Spleen (tissue), 11 donors: ENCODE results near the gene PAPOLA. TPM values are rescaled to one million over a fixed set of nuclear protein-coding genes. Genes with fewer than 3 reads are reported as not detected.
A peak's percentile ranks its signal among the peaks of the same experiment; 100 is the strongest.

ENCODE experiments used
- DNase-seq: peaks from one replicate; pipeline ENCODE4 v3.0.0-alpha.2; 2020
- H3K27ac ChIP-seq, 8 donors: fragments of 200-600 bp; sonication (generic) in 7 of 8; 1 replicate in 4 of 8; 2 replicates in 4 of 8; pipeline versions ENCODE4 v1.5.0 to v1.8.0; 2016 to 2021; ENCODE audit warnings: inconsistent platforms in 4 of 8, mild to moderate bottlenecking in 4 of 8, moderate library complexity in 1 of 8
- H3K27me3 ChIP-seq, 7 donors: fragments of 200-600 bp; sonication (generic) in 6 of 7; replicated peaks in 1 of 7; 1 replicate in 4 of 7; 2 replicates in 3 of 7; pipeline versions ENCODE4 v1.5.0 to v1.8.0; 2016 to 2021; ENCODE audit warnings: inconsistent platforms in 3 of 7, mild to moderate bottlenecking in 1 of 7
- H3K36me3 ChIP-seq, 6 donors: fragments of 200-600 bp; sonication (generic) in 5 of 6; 1 replicate in 4 of 6; 2 replicates in 2 of 6; pipeline versions ENCODE4 v1.5.0 to v1.8.0; 2016 to 2021; ENCODE audit warnings: inconsistent platforms in 2 of 6
- H3K4me1 ChIP-seq, 6 donors: fragments of 200-600 bp; sonication (generic) in 5 of 6; 1 replicate in 3 of 6; 2 replicates in 3 of 6; pipeline versions ENCODE4 v1.5.0 to v1.8.0; 2016 to 2021; ENCODE audit warnings: inconsistent platforms in 3 of 6
- H3K4me3 ChIP-seq, 8 donors: fragments of 200-600 bp; sonication (generic) in 7 of 8; 1 replicate in 4 of 8; 2 replicates in 4 of 8; pipeline versions ENCODE4 v1.5.0 to v1.8.0; 2016 to 2021; ENCODE audit warnings: inconsistent platforms in 4 of 8, mild to moderate bottlenecking in 4 of 8, moderate library complexity in 2 of 8
- H3K9me3 ChIP-seq, 8 donors: fragments of 200-600 bp; sonication (generic) in 7 of 8; 1 replicate in 4 of 8; 2 replicates in 4 of 8; pipeline versions ENCODE4 v1.5.0 to v1.8.0; 2016 to 2021; ENCODE audit warnings: inconsistent platforms in 4 of 8
- POLR2A ChIP-seq, 3 donors: fragments of 450-650 bp; IDR thresholded peaks; one replicate each; pipeline ENCODE4 v1.5.1; 2017; ENCODE audit warnings: antibody characterized with exemption in 3 of 3, mild to moderate bottlenecking in 1 of 3
- POLR2AphosphoS5 ChIP-seq, 3 donors: sonication (generic); formaldehyde crosslinking; IDR thresholded peaks; one replicate each; pipeline ENCODE4 v1.5.1; 2017; ENCODE audit warnings: antibody characterized with exemption in 3 of 3
- WGBS, 5 donors: extraction: QIAGEN DNeasy Blood & Tissue Kit in 3 of 5; methylation state at CpG; one replicate each; pipeline versions ENCODE4 v1.1.5 to v1.1.7; 2013 to 2018; 5-methylcytosine and 5-hydroxymethylcytosine counted together
- intact Hi-C: fragments of 100-400 bp; cut with DNase I; formaldehyde crosslinking; loops from one replicate; pipeline ENCODE4 v1.15.0; 2023; ENCODE audit warnings: low total_unique reads
- polyA plus RNA-seq, 3 donors: library from polyadenylated mRNA; stranded (reverse); fragments of 200-250 nt; gene quantifications; one replicate each; pipeline ENCODE4 v1.2.1, GENCODE V29; 2013
- total RNA-seq, 7 donors: library from RNA; depleted of rRNA in 3 of 7; stranded (reverse); fragments of >200 nt in 3 of 7; fragmentation: NEBNext Ultra II Directional in 4 of 7; extraction: Animal tissue kit (Norgen Biotek cat#: 25700) in 4 of 7; gene quantifications; one replicate each; pipeline versions ENCODE4 v1.1.0 to v1.2.1, GENCODE V29; 2016 to 2021
- TF ChIP-seq, protein P1 (sequence below), 11 experiments: fragments of 200-600 bp in 7 of 11; fragments of 450-650 bp in 4 of 11; sonication (generic) in 4 of 11; IDR thresholded peaks in 8 of 11; conservative IDR thresholded peaks in 3 of 11; 1 replicate in 7 of 11; 2 replicates in 4 of 11; pipeline versions ENCODE4 v1.4.0 to v1.8.0; 2016 to 2021; ENCODE audit warnings: antibody characterized with exemption in 11 of 11, inconsistent platforms in 4 of 11, mild to moderate bottlenecking in 1 of 11
- donor health status: healthy with polysubstance abuse.
- donor health status: DM: no; HTN: no; CAD: no; lungs with moderate emphysema.
- donor health status: DM: no; HTN: no; CAD: no.
- donor health status: Bipolar disorder and iron deficiency.
- donor health status: healthy.
- donor health status: DM: no; HTN: no; CAD: no.
- donor health status: DM: yes; HTN: yes; CAD: no.

PAPOLA gene
- total and polyA plus RNA-seq, 10 donors: 56.4 to 311 (median 201) TPM

DNA sequence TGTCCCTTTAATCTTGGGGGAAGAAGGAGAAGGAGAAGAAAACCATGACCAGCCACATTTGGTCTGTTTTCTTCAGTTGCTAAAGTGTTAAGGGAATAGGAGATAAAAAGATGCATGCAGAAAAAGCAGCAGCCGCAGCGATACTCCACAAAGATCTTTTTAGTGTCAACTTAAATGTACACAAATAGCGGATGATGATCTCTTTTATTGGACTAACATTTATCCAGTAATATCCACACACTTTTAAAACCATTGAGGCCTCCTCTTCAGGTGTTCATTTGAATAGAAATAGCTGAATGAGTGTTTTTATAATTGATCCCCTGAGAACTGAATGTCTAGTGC lies 83.5 kb downstream of the PAPOLA start:
- peaks cover 4 to 39% (median 16%) of the 10 kb centered on the region in 6 donors for H3K4me1 ChIP-seq
- no peak for DNase-seq
- peaks cover 0 to 52% (median 0%) of the 10 kb centered on the region in 7 donors for H3K27me3 ChIP-seq
- 87 to 92% (median 91%) methylated on average over 3 of the region's 3 CpGs for WGBS, 5 donors
- no peaks in the 10 kb centered on the region for H3K36me3 ChIP-seq
- H3K27ac ChIP-seq: no peak overlapping the region
- intact Hi-C loops: no loop called here
- H3K9me3 ChIP-seq: no peaks in the 10 kb centered on the region
- no peak overlapping the region for H3K4me3 ChIP-seq
- TF ChIP-seq POLR2AphosphoS5 (IDR thresholded peaks at IDR 0.05) (no peak), POLR2A (IDR thresholded peaks at IDR 0.05) (no peak)
- TF ChIP-seq, protein P1, sequence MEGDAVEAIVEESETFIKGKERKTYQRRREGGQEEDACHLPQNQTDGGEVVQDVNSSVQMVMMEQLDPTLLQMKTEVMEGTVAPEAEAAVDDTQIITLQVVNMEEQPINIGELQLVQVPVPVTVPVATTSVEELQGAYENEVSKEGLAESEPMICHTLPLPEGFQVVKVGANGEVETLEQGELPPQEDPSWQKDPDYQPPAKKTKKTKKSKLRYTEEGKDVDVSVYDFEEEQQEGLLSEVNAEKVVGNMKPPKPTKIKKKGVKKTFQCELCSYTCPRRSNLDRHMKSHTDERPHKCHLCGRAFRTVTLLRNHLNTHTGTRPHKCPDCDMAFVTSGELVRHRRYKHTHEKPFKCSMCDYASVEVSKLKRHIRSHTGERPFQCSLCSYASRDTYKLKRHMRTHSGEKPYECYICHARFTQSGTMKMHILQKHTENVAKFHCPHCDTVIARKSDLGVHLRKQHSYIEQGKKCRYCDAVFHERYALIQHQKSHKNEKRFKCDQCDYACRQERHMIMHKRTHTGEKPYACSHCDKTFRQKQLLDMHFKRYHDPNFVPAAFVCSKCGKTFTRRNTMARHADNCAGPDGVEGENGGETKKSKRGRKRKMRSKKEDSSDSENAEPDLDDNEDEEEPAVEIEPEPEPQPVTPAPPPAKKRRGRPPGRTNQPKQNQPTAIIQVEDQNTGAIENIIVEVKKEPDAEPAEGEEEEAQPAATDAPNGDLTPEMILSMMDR (IDR thresholded peaks at IDR 0.05 in 8 of 11, conservative IDR thresholded peaks at IDR 0.05 in 3 of 11): no peak

DNA sequence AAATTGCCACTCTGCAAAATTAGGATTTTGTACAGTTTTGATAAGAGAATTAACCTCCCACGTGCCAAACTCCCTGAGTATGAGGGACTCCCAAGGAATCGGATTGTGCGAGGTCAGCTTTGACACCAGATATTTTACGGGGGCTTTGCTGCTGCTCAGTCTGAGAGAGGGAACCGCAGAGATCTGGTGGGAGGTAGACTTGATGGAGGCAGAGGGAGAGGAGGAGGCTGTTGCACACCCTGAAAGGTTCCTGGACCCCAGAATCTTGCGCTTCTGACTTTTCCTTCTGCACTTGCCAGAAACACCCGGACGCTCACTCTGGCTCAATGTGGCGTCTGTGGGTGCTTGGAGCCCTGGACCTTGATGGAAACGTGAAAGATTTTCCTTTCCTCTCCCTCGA lies 83.9 kb downstream of the PAPOLA start:
- peaks cover 4 to 39% (median 16%) of the 10 kb centered on the region in 6 donors for H3K4me1 ChIP-seq
- no peak overlapping the region for H3K4me3 ChIP-seq
- WGBS, 5 donors: 77 to 83% (median 81%) methylated on average over 11 of the region's 11 CpGs
- H3K9me3 ChIP-seq: no peaks in the 10 kb centered on the region
- TF ChIP-seq POLR2AphosphoS5 (IDR thresholded peaks at IDR 0.05) (no peak), POLR2A (IDR thresholded peaks at IDR 0.05) (no peak)
- TF ChIP-seq, protein P1 (IDR thresholded peaks at IDR 0.05 in 8 of 11, conservative IDR thresholded peaks at IDR 0.05 in 3 of 11): no peak
- DNase-seq: peak; percentile 37
- no peak overlapping the region for H3K27ac ChIP-seq
- intact Hi-C loops: no loop called here
- H3K27me3 ChIP-seq: peaks cover 0 to 52% (median 0%) of the 10 kb centered on the region in 7 donors
- no peaks in the 10 kb centered on the region for H3K36me3 ChIP-seq

DNA sequence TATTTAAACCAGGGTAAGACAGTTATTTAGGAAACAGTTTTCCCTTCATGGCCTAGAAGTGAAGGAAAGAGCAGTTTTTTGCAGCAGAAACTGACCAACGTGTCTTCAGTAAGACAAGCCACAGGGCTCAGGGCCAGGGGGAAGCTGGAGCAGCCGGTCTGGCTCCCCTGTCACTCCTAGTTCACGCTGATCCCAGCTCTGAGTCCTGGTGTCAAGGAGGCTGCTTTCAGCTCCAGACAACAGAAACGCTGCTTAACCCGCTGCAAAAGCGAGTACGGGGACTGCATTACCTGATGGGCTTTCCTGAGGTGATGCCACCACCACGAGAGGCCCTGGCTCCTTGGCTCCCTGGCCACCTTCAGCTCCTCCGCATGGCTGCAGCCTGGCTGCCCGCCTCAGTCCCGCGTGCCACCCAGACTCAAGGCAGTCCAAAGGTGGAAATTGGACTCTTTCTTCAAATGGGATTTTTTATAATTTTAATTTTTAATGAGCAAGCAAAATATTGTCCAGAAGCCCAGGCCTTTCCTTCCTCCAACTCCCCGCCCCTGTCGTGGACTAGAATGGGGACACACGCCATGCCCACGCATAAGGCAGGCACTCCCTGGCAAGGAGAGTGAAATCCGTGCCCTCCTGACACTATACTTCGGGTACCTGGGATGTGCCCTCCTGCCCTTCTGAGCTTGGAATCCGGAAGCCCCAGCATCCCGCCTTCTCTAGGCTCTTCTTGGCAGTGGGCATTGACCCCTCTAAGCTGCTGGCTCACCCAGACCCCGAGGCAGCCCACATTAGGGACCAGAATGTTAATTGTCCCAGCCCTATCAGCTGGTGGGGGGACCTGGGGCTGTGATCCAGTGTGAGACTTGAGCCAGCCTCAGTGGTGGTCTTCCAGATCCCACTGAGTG lies 85.0 kb downstream of the PAPOLA start:
- Histone ChIP-seq H3K4me1 (peaks cover 4 to 43% (median 16%) of the 10 kb centered on the region in 6 donors), H3K36me3 (no peaks in the 10 kb centered on the region), H3K4me3 (no peak overlapping the region), H3K9me3 (no peaks in the 10 kb centered on the region), H3K27me3 (peaks cover 0 to 59% (median 0%) of the 10 kb centered on the region in 7 donors), H3K27ac (peak overlapping the region in 7 of 8 donors; percentile 39 to 80 (median 73))
- intact Hi-C loops: no loop called here
- peak; percentile 61 for DNase-seq
- TF ChIP-seq POLR2AphosphoS5 (IDR thresholded peaks at IDR 0.05) (no peak), POLR2A (IDR thresholded peaks at IDR 0.05) (no peak)
- TF ChIP-seq, protein P1 (IDR thresholded peaks at IDR 0.05 in 8 of 11, conservative IDR thresholded peaks at IDR 0.05 in 3 of 11): no peak
- 67 to 90% (median 72%) methylated on average over 21 of the region's 21 CpGs for WGBS, 5 donors

DNA sequence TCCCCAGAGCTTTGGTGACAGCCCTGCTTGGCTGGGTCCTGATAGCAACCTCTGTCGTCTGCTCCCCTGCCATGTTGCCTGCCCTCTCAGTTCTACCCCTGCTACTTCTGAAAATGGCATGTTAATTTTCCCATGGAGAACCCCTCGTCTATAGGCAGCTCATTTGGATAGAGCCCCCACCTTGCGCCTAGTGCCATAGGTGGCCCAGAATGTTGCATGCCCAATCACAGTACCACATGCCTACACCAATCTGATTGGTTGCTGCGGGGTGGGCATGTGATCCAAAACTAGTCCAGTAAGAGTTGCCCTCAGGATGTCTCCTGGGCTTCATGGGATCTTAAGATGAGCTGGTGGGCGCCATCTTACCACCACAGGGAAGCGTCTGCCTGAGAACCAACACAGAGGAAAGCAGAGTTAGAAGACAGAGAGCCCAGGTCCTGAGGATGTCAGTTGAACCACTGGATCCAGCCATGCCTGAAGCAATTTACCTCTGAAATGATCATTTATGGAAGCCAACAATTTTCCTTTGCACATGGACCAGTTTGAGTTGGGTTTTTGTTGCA lies 85.7 kb downstream of the PAPOLA start:
- 92 to 96% (median 95%) methylated on average over 6 of the region's 6 CpGs for WGBS, 5 donors
- H3K27ac ChIP-seq: peak overlapping the region in 7 of 8 donors; percentile 39 to 80 (median 73)
- intact Hi-C loops: no loop called here

More for the DNA sequence above, 85.7 kb downstream of the PAPOLA start:
- peak; percentile 31 for DNase-seq
- TF ChIP-seq, protein P1 (IDR thresholded peaks at IDR 0.05 in 8 of 11, conservative IDR thresholded peaks at IDR 0.05 in 3 of 11): no peak
- no peak for TF ChIP-seq POLR2A (IDR thresholded peaks at IDR 0.05)
- TF ChIP-seq POLR2AphosphoS5 (IDR thresholded peaks at IDR 0.05): no peak
- Histone ChIP-seq H3K4me3 (no peak overlapping the region), H3K27me3 (peaks cover 0 to 66% (median 0%) of the 10 kb centered on the region in 7 donors), H3K36me3 (no peaks in the 10 kb centered on the region), H3K4me1 (peaks cover 7 to 51% (median 23%) of the 10 kb centered on the region in 6 donors), H3K9me3 (no peaks in the 10 kb centered on the region)
